Lung (tissue), 12 donors: ENCODE data around the gene TRIM10. TPM values are rescaled to one million over a fixed set of nuclear protein-coding genes. Genes with fewer than 3 reads are reported as not detected.
"Not testable (repeated sequence)": the region's sequence is repeated elsewhere in the genome, so short reads cannot be mapped to it uniquely, and the experiment has no call there.

Experiments used
- ATAC-seq: fragments of 200-7000 bp; cut with Tn5 transposase; one replicate; pipeline ENCODE4 v1.9.1; 2020; ENCODE audit warnings: moderate number of reproducible peaks; ENCODE audit not compliant: insufficient read depth, low FRiP score
- DNase-seq, 3 donors: peaks; one replicate each; pipeline ENCODE4 v3.0.0-alpha.2; 2013 to 2017
- H3K27ac ChIP-seq, 2 donors: one replicate each; pipeline ENCODE4 v1.5.1; 2013; ENCODE audit warnings: mild to moderate bottlenecking in 2 of 2, moderate library complexity in 2 of 2, control low read depth in 1 of 2, inconsistent platforms in 1 of 2, low read depth in 1 of 2, low read length in 1 of 2
- H3K27me3 ChIP-seq, 3 donors: one replicate each; pipeline ENCODE4 v1.5.1; 2013; ENCODE audit warnings: low read length in 2 of 3; ENCODE audit not compliant: control insufficient read depth in 3 of 3, insufficient read depth in 3 of 3
- H3K36me3 ChIP-seq, 4 donors: one replicate each; pipeline ENCODE4 v1.5.1; 2013; ENCODE audit warnings: low read length in 4 of 4, mild to moderate bottlenecking in 1 of 4, moderate library complexity in 1 of 4; ENCODE audit not compliant: control insufficient read depth in 4 of 4, insufficient read depth in 4 of 4
- H3K4me1 ChIP-seq, 5 donors: one replicate each; pipeline ENCODE4 v1.5.1; 2013; ENCODE audit warnings: low read length in 5 of 5, mild to moderate bottlenecking in 2 of 5, moderate library complexity in 1 of 5; ENCODE audit not compliant: control insufficient read depth in 5 of 5, insufficient read depth in 5 of 5
- H3K4me3 ChIP-seq: one replicate; pipeline ENCODE4 v1.5.1; 2013; ENCODE audit warnings: mild to moderate bottlenecking, control low read depth, moderate library complexity
- H3K9ac ChIP-seq, 2 donors: one replicate each; pipeline ENCODE4 v1.5.1; 2013; ENCODE audit warnings: low read length in 2 of 2, control low read depth in 1 of 2; ENCODE audit not compliant: insufficient read depth in 1 of 2
- H3K9me3 ChIP-seq, 4 donors: one replicate each; pipeline ENCODE4 v1.5.1; 2013; ENCODE audit warnings: low read length in 3 of 4, mild to moderate bottlenecking in 1 of 4, moderate library complexity in 1 of 4; ENCODE audit not compliant: control insufficient read depth in 4 of 4, insufficient read depth in 3 of 4
- WGBS, 2 donors: extraction: QIAGEN DNeasy Blood & Tissue Kit; methylation state at CpG; one replicate each; pipeline ENCODE4 v1.1.7; 2013; 5-methylcytosine and 5-hydroxymethylcytosine counted together
- polyA plus RNA-seq, 2 donors: library from polyadenylated mRNA; stranded (reverse); fragments of 200-250 nt; gene quantifications; one replicate each; pipeline ENCODE4 v1.2.1, GENCODE V29; 2013
- total RNA-seq, 2 donors: library from RNA; depleted of rRNA in 1 of 2; stranded (reverse); fragments of >200 nt in 1 of 2; gene quantifications; one replicate each; pipeline ENCODE4 v1.2.1, GENCODE V29; 2014 to 2021
- TF ChIP-seq, protein P1 (sequence below): IDR thresholded peaks from 2 replicates; pipeline ENCODE4 v1.5.1; 2012; ENCODE audit warnings: mild to moderate bottlenecking; ENCODE audit errors: control extremely low read depth, extremely low read depth
- donor health status: control.
- donor health status: control.
- donor health status: Bipolar disorder and iron deficiency.
- donor health status: healthy.
- donor health status: DM: yes; HTN: yes; CAD: no.

The TRIM10 gene
- total and polyA plus RNA-seq, 4 donors: 0.06 to 1.8 (median 0.09) TPM

DNA sequence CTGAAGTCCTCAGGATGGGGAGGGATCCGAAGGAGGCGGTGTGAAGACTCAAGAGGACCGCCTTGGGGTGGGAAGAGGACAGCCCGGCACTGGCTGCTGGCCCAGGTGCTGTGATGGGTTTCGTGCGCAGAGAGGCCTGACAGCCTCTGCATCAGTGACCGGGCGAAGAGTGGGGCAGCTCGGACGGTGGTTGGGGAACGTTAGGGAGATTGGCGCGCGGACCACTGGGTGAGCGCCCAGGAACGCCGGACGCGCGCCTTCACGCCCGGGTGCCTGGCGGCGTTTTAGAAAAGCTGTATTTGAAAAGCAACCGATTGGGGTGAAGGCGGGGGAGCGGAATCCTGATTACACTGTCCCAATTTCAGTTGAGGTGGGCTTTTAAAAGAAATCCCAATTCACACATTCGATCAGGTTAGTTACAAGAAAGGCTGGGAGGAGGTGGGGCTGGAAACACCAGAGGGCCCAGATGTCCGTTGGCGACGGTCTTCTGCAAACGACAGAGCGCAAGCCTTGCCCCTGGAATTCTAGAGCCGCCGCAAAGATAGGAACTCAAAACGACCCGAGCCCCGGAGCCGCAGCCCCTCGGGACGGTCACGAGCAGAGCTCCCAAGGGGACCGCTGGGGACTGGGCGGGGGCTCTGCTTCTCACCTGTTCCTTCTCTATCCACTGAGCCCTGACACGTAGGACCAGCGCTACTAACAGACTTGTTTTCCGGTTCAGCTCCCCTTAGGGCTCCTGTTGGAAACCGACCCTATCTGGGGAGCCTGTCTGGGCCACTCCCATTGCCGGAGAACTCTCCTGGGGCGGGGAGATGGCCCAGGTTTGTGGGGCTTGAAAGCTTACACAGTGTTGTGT is 33.5 kb downstream of the TRIM10 start:
- Histone ChIP-seq H3K4me1 (peaks cover 0 to 9% (median 0%) of the 10 kb centered on the region in 5 donors), H3K9ac (no peak overlapping the region), H3K36me3 (no peaks in the 10 kb centered on the region), H3K27ac (no peak overlapping the region), H3K4me3 (no peak overlapping the region), H3K27me3 (peaks cover 0 to 71% (median 67%) of the 10 kb centered on the region in 3 donors), H3K9me3 (no peaks in the 10 kb centered on the region)
- TF ChIP-seq, protein P1, sequence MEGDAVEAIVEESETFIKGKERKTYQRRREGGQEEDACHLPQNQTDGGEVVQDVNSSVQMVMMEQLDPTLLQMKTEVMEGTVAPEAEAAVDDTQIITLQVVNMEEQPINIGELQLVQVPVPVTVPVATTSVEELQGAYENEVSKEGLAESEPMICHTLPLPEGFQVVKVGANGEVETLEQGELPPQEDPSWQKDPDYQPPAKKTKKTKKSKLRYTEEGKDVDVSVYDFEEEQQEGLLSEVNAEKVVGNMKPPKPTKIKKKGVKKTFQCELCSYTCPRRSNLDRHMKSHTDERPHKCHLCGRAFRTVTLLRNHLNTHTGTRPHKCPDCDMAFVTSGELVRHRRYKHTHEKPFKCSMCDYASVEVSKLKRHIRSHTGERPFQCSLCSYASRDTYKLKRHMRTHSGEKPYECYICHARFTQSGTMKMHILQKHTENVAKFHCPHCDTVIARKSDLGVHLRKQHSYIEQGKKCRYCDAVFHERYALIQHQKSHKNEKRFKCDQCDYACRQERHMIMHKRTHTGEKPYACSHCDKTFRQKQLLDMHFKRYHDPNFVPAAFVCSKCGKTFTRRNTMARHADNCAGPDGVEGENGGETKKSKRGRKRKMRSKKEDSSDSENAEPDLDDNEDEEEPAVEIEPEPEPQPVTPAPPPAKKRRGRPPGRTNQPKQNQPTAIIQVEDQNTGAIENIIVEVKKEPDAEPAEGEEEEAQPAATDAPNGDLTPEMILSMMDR: no peak
- 16 to 19% methylated on average over 50 of the region's 50 CpGs for WGBS, 2 donors
- peak in 2 of 3 donors; percentile 16 to 17 for DNase-seq
- ATAC-seq: no peak

DNA sequence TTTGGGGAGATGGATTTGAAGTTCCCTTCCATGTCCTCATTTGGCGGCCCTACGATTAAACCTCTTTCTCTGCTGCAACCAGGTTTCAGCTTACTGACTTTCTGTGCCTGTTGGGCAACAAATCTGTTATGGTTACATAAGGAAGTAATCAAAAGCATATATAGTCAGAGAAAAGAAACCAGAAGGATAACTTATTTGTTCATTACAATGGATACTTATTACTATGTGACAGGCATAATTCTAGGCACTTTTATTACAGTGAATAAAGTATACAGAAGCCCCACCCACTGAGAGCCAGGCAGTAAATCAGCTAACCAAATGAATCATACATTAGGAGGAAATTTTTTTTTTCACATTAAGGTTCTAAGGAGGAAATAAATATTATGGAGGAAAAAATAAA is 38.5 kb downstream of the TRIM10 start:
- H3K36me3 ChIP-seq: no peaks in the 10 kb centered on the region
- no peak overlapping the region for H3K4me3 ChIP-seq
- peaks cover 0 to 5% (median 0%) of the 10 kb centered on the region in 5 donors for H3K4me1 ChIP-seq
- TF ChIP-seq, protein P1: no peak
- H3K9me3 ChIP-seq: no peaks in the 10 kb centered on the region
- DNase-seq (no peak), ATAC-seq (no peak)
- H3K27ac ChIP-seq: no peak overlapping the region
- WGBS, 2 donors: 26 to 53% methylated on average over 2 of the region's 2 CpGs
- H3K9ac ChIP-seq: no peak overlapping the region
- peaks cover 0 to 41% (median 24%) of the 10 kb centered on the region in 3 donors for H3K27me3 ChIP-seq

DNA sequence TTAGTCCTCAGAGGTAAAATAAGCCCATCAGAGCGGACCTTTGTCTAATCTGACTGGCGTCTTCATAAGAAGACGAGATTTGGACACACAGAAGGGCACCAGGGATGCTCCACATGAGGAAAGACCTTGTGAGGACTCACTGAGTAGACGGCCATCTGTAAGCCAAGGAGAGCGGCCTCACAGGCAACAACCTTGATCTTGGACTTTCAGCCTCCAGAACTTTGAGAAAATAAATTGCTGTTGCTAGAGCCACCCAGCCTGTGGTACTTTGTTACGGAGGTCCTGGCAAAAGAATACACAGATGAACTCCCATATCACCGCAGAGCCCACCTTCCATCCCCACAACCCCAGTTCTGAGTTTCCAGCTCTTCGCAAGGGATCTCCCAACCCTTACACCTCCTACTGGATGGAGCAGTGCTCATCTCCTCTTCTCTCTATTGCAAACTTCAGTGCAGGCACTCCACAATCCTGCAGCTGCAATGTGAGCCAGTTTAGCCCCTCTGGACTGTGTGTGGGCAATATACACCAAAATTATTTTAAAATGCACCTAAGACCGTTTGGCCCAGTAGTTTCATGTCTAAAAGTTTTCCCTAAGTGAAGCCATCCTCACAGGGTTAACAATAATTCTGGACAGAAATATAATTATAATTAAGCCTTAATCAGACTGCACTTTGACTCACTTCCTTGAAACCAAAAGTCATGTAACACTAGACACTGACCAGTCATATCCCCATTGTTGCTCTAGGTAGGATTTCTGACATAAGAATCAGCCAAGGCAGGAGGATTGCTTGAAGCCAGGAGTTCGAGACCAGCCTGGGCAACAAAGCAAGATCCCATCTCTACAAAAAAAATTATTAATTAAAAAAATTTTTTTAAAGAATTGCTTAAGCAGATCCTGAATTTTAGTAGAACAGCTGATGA is 39.3 kb downstream of the TRIM10 start:
- TF ChIP-seq, protein P1: no peak
- no peak overlapping the region for H3K9ac ChIP-seq
- no peak overlapping the region for H3K4me3 ChIP-seq
- H3K4me1 ChIP-seq: no peaks in the 10 kb centered on the region
- no peaks in the 10 kb centered on the region for H3K9me3 ChIP-seq
- no peak for DNase-seq
- H3K36me3 ChIP-seq: no peaks in the 10 kb centered on the region
- no peak overlapping the region for H3K27ac ChIP-seq
- no peak for ATAC-seq
- H3K27me3 ChIP-seq: peaks cover 0 to 33% (median 22%) of the 10 kb centered on the region in 3 donors
- WGBS, 2 donors: 86 to 91% methylated on average over 10 of the region's 10 CpGs

DNA sequence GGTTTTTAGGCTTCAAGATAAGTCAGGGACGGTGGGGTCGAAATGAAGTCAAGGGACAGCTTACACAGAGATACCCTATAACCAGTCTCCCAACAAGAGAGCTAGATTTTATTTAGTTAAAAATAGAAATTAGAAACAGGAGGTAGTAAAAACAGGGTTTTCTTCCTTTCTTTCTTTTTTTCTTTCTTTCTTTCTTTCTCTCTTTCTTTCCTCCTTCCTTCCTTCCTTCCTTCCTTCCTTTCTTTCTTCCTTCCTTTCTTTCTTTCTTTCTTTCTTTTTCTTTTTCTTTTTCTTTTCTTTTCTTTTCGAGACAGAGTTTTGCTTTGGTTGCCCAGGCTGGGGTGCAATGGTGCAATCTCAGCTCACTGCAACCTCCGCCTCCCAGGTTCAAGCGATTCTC is 42.3 kb downstream of the TRIM10 start:
- H3K9me3 ChIP-seq, H3K36me3 ChIP-seq, H3K27ac ChIP-seq, H3K4me3 ChIP-seq, ATAC-seq, H3K4me1 ChIP-seq, H3K9ac ChIP-seq, DNase-seq: not testable (repeated sequence)
- WGBS, 2 donors: 89 to 94% methylated on average over 5 of the region's 5 CpGs
- peaks cover 0 to 24% (median 10%) of the 10 kb centered on the region in 3 donors for H3K27me3 ChIP-seq
